Measurements from ENCODE around the gene HOXD4.

DNA sequence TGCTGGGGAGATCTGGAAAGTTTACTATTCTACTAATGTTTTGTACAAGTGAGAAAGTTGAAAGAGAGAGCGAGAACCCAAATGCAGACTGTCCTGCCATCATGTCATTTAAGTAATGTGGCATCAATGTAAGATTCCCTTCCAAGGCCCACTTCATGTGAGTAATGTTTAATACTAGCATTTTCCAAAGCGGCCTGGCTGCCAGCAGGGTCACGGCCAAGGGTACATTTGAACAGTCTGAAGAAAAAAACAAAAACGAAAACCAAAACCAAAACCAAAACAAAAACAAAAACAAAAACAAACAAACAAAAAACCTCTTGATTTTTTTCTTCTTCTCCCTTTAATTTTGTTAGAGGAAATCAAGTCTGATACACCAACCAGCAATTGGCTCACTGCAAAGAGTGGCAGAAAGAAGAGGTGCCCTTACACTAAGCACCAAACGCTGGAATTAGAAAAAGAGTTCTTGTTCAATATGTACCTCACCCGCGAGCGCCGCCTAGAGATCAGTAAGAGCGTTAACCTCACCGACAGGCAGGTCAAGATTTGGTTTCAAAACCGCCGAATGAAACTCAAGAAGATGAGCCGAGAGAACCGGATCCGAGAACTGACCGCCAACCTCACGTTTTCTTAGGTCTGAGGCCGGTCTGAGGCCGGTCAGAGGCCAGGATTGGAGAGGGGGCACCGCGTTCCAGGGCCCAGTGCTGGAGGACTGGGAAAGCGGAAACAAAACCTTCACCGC lies 32.6 kb upstream of the HOXD4 start:
- TF ChIP-seq, protein P1, sequence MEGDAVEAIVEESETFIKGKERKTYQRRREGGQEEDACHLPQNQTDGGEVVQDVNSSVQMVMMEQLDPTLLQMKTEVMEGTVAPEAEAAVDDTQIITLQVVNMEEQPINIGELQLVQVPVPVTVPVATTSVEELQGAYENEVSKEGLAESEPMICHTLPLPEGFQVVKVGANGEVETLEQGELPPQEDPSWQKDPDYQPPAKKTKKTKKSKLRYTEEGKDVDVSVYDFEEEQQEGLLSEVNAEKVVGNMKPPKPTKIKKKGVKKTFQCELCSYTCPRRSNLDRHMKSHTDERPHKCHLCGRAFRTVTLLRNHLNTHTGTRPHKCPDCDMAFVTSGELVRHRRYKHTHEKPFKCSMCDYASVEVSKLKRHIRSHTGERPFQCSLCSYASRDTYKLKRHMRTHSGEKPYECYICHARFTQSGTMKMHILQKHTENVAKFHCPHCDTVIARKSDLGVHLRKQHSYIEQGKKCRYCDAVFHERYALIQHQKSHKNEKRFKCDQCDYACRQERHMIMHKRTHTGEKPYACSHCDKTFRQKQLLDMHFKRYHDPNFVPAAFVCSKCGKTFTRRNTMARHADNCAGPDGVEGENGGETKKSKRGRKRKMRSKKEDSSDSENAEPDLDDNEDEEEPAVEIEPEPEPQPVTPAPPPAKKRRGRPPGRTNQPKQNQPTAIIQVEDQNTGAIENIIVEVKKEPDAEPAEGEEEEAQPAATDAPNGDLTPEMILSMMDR (IDR thresholded peaks at IDR 0.05), result peak in 1 of 6 experiments; percentile 12
- TF ChIP-seq POLR2A (IDR thresholded peaks at IDR 0.05), result no peak

Data from thyroid gland (tissue), 4 donors.